Measurements from ENCODE around the gene GSC2.

GRCh38 chr22:19142394-19142793 is 7.7 kb downstream of the GSC2 start:
- no peak for TF ChIP-seq TAF1 (IDR thresholded peaks at IDR 0.05; ENCODE audit: low read depth, low read length)
- TF ChIP-seq USF2 (IDR thresholded peaks at IDR 0.05; ENCODE audit: low read length) = no peak
- TF ChIP-seq RAD21 (IDR thresholded peaks at IDR 0.05 in 1 of 2, conservative IDR thresholded peaks at IDR 0.05 in 1 of 2; ENCODE audit: low read depth in 2 of 2, low read length in 2 of 2) = no peak
- TF ChIP-seq CHD7 (IDR thresholded peaks at IDR 0.05; ENCODE audit: insufficient replicate concordance, low read length) = no peak
- TF ChIP-seq, protein P1, sequence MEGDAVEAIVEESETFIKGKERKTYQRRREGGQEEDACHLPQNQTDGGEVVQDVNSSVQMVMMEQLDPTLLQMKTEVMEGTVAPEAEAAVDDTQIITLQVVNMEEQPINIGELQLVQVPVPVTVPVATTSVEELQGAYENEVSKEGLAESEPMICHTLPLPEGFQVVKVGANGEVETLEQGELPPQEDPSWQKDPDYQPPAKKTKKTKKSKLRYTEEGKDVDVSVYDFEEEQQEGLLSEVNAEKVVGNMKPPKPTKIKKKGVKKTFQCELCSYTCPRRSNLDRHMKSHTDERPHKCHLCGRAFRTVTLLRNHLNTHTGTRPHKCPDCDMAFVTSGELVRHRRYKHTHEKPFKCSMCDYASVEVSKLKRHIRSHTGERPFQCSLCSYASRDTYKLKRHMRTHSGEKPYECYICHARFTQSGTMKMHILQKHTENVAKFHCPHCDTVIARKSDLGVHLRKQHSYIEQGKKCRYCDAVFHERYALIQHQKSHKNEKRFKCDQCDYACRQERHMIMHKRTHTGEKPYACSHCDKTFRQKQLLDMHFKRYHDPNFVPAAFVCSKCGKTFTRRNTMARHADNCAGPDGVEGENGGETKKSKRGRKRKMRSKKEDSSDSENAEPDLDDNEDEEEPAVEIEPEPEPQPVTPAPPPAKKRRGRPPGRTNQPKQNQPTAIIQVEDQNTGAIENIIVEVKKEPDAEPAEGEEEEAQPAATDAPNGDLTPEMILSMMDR (IDR thresholded peaks at IDR 0.05; ENCODE audit: control extremely low read depth in 1 of 3, insufficient read depth in 1 of 3, low read depth in 1 of 3, low read length in 3 of 3) = no peak
- TF ChIP-seq, protein P2, sequence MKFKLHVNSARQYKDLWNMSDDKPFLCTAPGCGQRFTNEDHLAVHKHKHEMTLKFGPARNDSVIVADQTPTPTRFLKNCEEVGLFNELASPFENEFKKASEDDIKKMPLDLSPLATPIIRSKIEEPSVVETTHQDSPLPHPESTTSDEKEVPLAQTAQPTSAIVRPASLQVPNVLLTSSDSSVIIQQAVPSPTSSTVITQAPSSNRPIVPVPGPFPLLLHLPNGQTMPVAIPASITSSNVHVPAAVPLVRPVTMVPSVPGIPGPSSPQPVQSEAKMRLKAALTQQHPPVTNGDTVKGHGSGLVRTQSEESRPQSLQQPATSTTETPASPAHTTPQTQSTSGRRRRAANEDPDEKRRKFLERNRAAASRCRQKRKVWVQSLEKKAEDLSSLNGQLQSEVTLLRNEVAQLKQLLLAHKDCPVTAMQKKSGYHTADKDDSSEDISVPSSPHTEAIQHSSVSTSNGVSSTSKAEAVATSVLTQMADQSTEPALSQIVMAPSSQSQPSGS (IDR thresholded peaks at IDR 0.05; ENCODE audit: low read length) = no peak
- TF ChIP-seq HDAC2 (IDR thresholded peaks at IDR 0.05; ENCODE audit: borderline replicate concordance in 1 of 2, low read depth in 2 of 2, low read length in 2 of 2) = no peak
- TF ChIP-seq TEAD4 (IDR thresholded peaks at IDR 0.05; ENCODE audit: low read depth, low read length) = no peak
- no peak for TF ChIP-seq POLR2A (IDR thresholded peaks at IDR 0.05; ENCODE audit: control extremely low read depth in 1 of 2, low read depth in 2 of 2, low read length in 2 of 2)
- no peak for TF ChIP-seq KDM1A (IDR thresholded peaks at IDR 0.05; ENCODE audit: borderline replicate concordance, low read length)
- TF ChIP-seq BRCA1 (IDR thresholded peaks at IDR 0.05; ENCODE audit: low read depth, low read length) = no peak
- no peak for TF ChIP-seq EZH2 (IDR thresholded peaks at IDR 0.05; ENCODE audit: low read depth, low read length, severe bottlenecking)
- no peak for TF ChIP-seq CHD1 (IDR thresholded peaks at IDR 0.05; ENCODE audit: low read depth, low read length)
- no peak for TF ChIP-seq CREB1 (IDR thresholded peaks at IDR 0.05)

All from H1 (cell line).